ACC112 (cell line): Measurements from ENCODE around the gene AFAP1L1.
A peak's percentile ranks its signal among the peaks of the same experiment; 100 is the strongest.

Experiments used
- H2AFZ ChIP-seq: fragments of 200-600 bp; sonication (generic); one replicate; pipeline ENCODE4 v1.6.0; 2017; ENCODE audit warnings: antibody characterized with exemption, low read length; ENCODE audit not compliant: unreplicated experiment
- H3K27ac ChIP-seq: fragments of 200-600 bp; sonication (generic); 2 replicates; pipeline ENCODE4 v1.5.1; 2014; ENCODE audit warnings: low read depth, mild to moderate bottlenecking, antibody characterized with exemption, low read length, moderate library complexity
- H3K27me3 ChIP-seq: fragments of 200-600 bp; sonication (generic); 2 replicates; pipeline ENCODE4 v1.6.1; 2014; ENCODE audit warnings: mild to moderate bottlenecking, antibody characterized with exemption, low read length, moderate library complexity, mixed read lengths; ENCODE audit not compliant: insufficient read depth
- H3K36me3 ChIP-seq: fragments of 200-600 bp; sonication (generic); 2 replicates; pipeline ENCODE4 v1.6.1; 2016; ENCODE audit warnings: mild to moderate bottlenecking, antibody characterized with exemption, low read length, moderate library complexity, mixed read lengths; ENCODE audit not compliant: insufficient read depth
- H3K4me1 ChIP-seq: fragments of 200-600 bp; sonication (generic); one replicate; pipeline ENCODE4 v1.6.1; 2016; ENCODE audit warnings: low read length, mixed read lengths; ENCODE audit not compliant: insufficient read depth, unreplicated experiment, control insufficient read depth
- H3K4me3 ChIP-seq: fragments of 200-600 bp; sonication (generic); 2 replicates; pipeline ENCODE4 v1.5.1; 2014; ENCODE audit warnings: mild to moderate bottlenecking, low read depth, low read length
- H3K79me2 ChIP-seq: fragments of 200-600 bp; sonication (generic); one replicate; pipeline ENCODE4 v1.6.0; 2016; ENCODE audit warnings: low read length; ENCODE audit not compliant: control insufficient read depth, unreplicated experiment, insufficient read depth

The AFAP1L1 gene

GRCh38 chr5:149284501-149284900, 12.8 kb downstream of the AFAP1L1 start:
- H2AFZ ChIP-seq, result peak overlapping the region; percentile 68
- H3K4me3 ChIP-seq, result peak overlapping the region; percentile 58
- H3K36me3 ChIP-seq, result no peaks in the 10 kb centered on the region
- peak overlapping the region; percentile 71 for H3K27ac ChIP-seq
- no peaks in the 10 kb centered on the region for H3K27me3 ChIP-seq
- peaks cover 20% of the 10 kb centered on the region for H3K4me1 ChIP-seq
- H3K79me2 ChIP-seq, result peaks cover 3% of the 10 kb centered on the region

DNA sequence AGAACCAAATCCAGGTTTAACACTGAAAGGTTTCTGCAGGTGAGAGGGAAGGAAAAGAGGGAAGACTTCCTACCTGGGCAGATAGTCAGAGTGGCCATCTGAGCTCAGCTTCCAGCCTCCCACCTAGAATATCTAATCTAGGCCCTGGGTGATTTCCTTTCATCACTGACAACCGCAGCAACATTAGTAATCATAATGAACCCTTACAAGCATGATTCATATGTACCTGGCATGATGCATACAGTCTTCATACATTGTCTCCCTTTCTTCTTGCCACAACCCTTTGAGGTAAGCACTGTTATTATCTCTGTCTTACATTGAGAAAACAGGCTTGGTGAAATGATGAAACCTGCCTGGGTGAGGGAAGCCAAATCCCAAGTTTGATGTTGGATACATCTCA, 13.5 kb downstream of the AFAP1L1 start:
- peak overlapping the region; percentile 58; the same call in 1 of the 2 replicates for H3K4me3 ChIP-seq
- H2AFZ ChIP-seq, result no peak overlapping the region
- peaks cover 20% of the 10 kb centered on the region for H3K4me1 ChIP-seq
- peaks cover 3% of the 10 kb centered on the region for H3K79me2 ChIP-seq
- H3K27me3 ChIP-seq, result no peaks in the 10 kb centered on the region
- H3K36me3 ChIP-seq, result no peaks in the 10 kb centered on the region
- peak overlapping the region; percentile 71; the same call in 1 of the 2 replicates for H3K27ac ChIP-seq

GRCh38 chr5:149288436-149288835, 16.8 kb downstream of the AFAP1L1 start:
- peaks cover 20% of the 10 kb centered on the region for H3K4me1 ChIP-seq
- H2AFZ ChIP-seq, result no peak overlapping the region
- no peak overlapping the region for H3K4me3 ChIP-seq
- no peaks in the 10 kb centered on the region for H3K27me3 ChIP-seq
- H3K79me2 ChIP-seq, result no peaks in the 10 kb centered on the region
- H3K27ac ChIP-seq, result no peak overlapping the region
- H3K36me3 ChIP-seq, result no peaks in the 10 kb centered on the region

DNA sequence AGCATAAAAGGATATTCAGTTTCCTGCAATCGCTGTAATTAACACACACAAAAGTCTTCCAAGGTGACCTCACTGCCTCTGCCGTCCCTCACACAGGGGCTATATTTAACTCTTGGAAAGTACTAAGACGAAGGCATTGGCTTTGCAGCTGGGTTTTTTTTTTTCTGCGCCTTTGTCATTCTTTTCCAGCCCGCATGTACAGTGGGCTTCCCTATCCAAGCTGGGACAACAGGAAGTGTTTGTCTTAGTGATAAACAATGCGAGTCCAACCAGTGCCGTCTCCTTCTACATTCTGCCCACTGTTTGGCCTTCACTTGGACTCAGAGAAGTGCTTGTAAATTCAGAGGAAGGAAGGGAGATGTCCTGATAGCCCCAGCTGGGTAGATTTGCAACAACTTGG, 17.6 kb downstream of the AFAP1L1 start:
- H2AFZ ChIP-seq, result no peak overlapping the region
- no peak overlapping the region for H3K27ac ChIP-seq
- H3K79me2 ChIP-seq, result no peaks in the 10 kb centered on the region
- no peaks in the 10 kb centered on the region for H3K36me3 ChIP-seq
- H3K4me1 ChIP-seq, result peaks cover 13% of the 10 kb centered on the region
- H3K27me3 ChIP-seq, result no peaks in the 10 kb centered on the region
- H3K4me3 ChIP-seq, result no peak overlapping the region

GRCh38 chr5:149294872-149295829, 23.5 kb downstream of the AFAP1L1 start:
- Histone ChIP-seq H3K27ac (no peak overlapping the region), H2AFZ (no peak overlapping the region), H3K4me1 (no peaks in the 10 kb centered on the region)

GRCh38 chr5:149297340-149298025, 25.8 kb downstream of the AFAP1L1 start:
- H2AFZ ChIP-seq, result no peak overlapping the region
- H3K4me1 ChIP-seq, result no peaks in the 10 kb centered on the region
- no peaks in the 10 kb centered on the region for H3K36me3 ChIP-seq
- no peaks in the 10 kb centered on the region for H3K79me2 ChIP-seq
- H3K27ac ChIP-seq, result no peak overlapping the region
- H3K4me3 ChIP-seq, result no peak overlapping the region
- H3K27me3 ChIP-seq, result no peaks in the 10 kb centered on the region

More at GRCh38 chr5:149294872-149295829, 23.5 kb downstream of the AFAP1L1 start:
- Histone ChIP-seq H3K79me2 (no peaks in the 10 kb centered on the region), H3K4me3 (no peak overlapping the region), H3K27me3 (no peaks in the 10 kb centered on the region), H3K36me3 (no peaks in the 10 kb centered on the region)

DNA sequence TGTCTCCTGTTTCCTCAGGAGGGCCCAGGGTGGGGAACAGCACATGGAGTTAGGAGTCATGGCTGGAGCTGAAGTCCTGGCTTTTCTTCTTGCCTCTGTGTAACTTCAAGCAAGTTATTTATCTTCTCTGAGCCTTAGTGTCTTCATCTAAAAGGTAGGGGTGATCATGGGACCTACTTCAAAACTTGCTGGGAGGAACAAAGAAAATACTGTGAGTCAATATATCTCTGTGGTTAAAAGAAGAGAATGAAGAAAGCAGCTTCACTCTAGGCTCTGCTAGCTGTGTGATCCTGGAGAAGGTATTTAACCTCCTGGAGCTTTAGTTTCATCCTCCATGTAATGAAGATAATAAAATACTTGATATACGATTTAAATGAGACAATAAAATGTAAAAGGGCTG, 26.5 kb downstream of the AFAP1L1 start:
- Histone ChIP-seq H3K4me3 (no peak overlapping the region), H3K27me3 (no peaks in the 10 kb centered on the region), H3K36me3 (no peaks in the 10 kb centered on the region), H3K27ac (no peak overlapping the region), H3K4me1 (no peaks in the 10 kb centered on the region), H3K79me2 (no peaks in the 10 kb centered on the region), H2AFZ (no peak overlapping the region)

DNA sequence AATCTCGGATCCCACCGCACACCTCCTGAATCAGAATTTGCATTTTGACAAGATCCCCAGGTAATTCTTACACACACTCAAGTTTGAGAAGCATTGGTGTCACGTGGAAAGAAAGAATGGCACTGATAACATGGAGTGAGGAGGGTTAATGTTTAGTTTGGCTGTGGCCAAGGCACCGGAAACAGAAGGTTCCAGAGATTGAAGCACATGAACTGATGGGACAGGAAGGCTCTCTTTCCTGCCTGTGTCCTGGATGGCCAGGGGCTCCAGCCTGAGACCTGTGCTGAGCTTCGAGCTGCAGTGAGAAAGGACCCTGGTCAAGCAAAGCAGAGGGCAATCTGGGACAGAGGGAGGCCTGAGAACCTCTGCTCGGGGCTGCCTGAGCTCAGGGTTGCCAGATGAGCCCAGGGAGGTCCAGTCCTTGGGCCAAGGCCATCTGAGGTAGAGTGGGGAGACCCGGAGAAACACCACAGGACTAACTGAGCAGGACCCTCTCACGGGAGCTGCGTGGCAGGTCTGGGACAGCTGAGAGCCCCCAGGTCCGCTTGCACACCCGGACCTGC, 27.3 kb downstream of the AFAP1L1 start:
- no peak overlapping the region for H3K27ac ChIP-seq
- H3K27me3 ChIP-seq, result no peaks in the 10 kb centered on the region
- no peaks in the 10 kb centered on the region for H3K36me3 ChIP-seq
- H3K4me1 ChIP-seq, result no peaks in the 10 kb centered on the region
- H3K79me2 ChIP-seq, result no peaks in the 10 kb centered on the region
- H2AFZ ChIP-seq, result no peak overlapping the region
- H3K4me3 ChIP-seq, result no peak overlapping the region

DNA sequence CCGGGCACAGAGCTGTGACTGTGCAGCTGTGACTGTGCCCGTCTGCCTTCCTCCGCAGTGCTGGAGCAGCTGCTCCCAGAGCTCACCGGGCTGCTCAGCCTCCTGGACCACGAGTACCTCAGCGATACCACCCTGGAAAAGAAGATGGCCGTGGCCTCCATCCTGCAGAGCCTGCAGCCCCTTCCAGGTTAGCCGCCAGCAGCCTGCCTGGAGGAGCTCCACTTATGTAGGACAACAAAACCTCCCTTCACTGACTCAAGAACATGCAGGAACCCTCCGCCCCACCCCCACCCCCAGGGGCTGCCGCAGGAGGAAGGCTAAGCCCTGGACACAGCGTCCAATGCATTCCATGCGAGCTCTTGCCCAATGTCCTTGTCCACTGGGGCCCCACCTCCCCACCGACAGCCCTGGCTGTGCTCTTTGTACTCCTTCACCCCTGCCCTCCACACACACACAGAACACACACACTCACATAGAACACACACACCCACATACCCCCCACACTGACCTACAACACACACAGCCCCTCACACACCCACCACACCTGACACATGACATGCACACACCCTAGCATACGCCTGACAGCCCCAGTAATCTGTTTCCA, 27.9 kb downstream of the AFAP1L1 start:
- Histone ChIP-seq H3K27ac (no peak overlapping the region), H3K4me1 (no peaks in the 10 kb centered on the region), H3K27me3 (no peaks in the 10 kb centered on the region), H3K36me3 (no peaks in the 10 kb centered on the region), H3K4me3 (no peak overlapping the region), H2AFZ (no peak overlapping the region), H3K79me2 (no peaks in the 10 kb centered on the region)

GRCh38 chr5:149300441-149300840, 28.8 kb downstream of the AFAP1L1 start:
- no peaks in the 10 kb centered on the region for H3K79me2 ChIP-seq
- no peaks in the 10 kb centered on the region for H3K36me3 ChIP-seq
- no peak overlapping the region for H2AFZ ChIP-seq
- H3K4me3 ChIP-seq, result no peak overlapping the region
- H3K4me1 ChIP-seq, result no peaks in the 10 kb centered on the region
- H3K27ac ChIP-seq, result no peak overlapping the region
- H3K27me3 ChIP-seq, result no peaks in the 10 kb centered on the region
